NCI-H748 (cell line): Measurements from ENCODE around the gene TM4SF1.
A peak's percentile ranks its signal among the peaks of the same experiment; 100 is the strongest.
"Not testable (repeated sequence)": the region's sequence is repeated elsewhere in the genome, so short reads cannot be mapped to it uniquely, and the experiment has no call there.

Experiments used
- DNase-seq: peaks from one replicate; lab custom pipeline; 2025; ENCODE audit not compliant: unreplicated experiment; lab: John Stamatoyannopoulos, UW

Gene TM4SF1

DNA sequence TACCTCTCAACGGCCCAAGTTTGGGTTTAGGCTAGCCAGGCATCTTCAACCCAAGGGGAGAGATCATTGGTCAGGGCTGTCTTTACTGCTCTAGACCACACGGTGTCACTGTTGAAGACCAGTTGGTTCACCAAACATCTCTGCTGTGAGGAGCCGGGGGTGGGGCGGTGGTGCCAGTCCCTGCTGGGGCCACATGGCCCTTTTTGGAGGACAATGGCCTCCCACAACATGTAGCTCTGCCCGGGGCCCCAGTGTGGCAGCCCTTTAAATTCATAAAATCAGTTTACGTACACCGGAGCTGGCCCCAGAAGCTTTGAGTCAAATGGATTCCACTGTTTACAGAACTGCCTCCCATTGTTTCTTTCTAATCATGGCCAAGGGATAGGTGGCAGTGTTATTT lies 24.9 kb downstream of the TM4SF1 start:
- DNase-seq, result peak; percentile 80

DNA sequence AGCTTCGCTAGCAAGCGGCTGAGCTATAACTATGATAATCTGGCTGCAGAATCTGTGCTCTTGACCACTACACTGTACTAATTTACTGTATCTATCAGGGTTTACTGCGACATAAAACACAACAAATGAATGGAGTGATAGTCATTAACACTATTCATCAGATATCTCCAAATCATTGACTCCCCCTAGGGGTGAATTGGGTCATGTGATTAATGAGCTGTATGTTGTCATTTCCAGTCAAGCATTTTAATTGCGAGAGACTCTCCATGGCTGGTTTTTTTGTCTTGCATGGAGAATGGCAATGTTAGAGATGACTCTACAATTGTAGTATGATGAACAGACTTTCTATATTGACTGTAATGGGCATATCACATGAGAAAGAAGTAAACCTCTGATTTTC lies 33.5 kb downstream of the TM4SF1 start:
- peak; percentile 51 for DNase-seq

DNA sequence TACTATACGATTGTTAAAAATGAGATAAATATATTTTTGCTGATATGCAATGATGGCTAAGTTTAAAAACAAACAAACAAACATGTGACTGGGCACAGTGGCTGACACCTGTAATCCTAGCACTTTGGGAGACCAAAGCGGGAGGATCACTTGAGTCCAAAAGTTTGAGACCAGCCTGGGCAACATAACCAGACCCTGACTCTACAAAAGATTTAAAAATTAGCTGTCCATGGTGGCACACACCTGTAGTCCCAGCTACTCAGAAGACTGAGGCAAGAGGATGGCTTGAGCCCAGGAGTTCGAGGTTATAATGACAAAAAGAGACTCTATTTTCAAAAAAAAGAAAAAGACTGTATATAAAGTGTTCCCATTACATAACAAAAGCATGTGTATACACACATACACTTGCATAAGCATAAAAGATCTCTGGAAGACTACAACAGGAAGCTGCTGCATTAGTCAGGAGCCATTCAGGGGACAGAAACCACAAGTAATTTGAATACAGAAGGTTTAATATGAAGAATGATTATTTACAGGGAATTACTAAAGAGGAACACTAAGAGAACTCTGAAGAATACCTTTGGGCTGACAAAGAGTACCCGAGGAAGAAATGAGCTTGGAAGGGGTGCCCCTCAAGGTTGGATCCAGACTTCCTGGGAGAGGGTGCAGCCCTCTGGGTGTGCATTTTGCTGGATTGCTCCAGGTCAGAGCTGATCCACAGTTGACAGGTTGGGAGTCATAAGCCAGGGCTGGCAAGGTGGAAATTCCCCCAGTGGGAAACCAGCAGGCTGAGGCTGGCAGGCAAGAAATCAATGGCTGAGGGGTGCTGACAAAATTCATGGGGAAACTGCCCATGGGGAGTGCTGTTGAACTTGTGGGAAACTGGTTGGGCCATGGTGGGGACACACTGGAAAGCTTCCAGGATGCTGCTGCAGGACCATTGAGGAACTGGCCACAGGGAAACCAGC lies 34.8 kb downstream of the TM4SF1 start:
- no peak for DNase-seq

DNA sequence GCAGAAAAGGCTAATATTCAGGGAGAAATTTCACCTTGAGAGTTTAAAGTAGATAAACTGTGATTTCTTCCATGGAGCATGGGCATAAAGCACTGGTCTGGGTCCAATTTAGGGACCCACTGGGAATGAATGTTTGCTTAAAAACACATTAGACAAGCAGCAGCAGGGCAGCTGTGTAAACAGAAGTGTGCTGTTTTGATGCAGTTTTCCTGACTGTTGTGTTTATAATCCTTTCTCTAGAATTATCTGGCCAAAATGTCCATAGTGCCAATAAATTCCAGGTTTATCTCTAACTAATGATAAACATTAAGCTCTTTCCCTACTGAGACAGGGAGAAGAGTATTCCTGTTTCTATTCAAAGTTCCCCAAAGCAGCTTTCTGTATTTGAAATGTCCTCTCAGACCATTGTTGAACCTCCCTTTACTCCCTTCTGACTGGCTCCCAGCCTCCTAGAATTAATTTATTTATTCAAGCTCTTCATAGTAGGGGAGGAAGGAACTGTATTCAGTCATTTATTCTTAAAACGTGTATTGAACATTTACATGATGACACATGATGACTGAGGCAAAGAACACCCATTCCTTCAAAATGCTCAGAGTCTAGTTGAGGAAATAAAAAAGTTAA lies 37.0 kb downstream of the TM4SF1 start:
- DNase-seq, result peak; percentile 93

DNA sequence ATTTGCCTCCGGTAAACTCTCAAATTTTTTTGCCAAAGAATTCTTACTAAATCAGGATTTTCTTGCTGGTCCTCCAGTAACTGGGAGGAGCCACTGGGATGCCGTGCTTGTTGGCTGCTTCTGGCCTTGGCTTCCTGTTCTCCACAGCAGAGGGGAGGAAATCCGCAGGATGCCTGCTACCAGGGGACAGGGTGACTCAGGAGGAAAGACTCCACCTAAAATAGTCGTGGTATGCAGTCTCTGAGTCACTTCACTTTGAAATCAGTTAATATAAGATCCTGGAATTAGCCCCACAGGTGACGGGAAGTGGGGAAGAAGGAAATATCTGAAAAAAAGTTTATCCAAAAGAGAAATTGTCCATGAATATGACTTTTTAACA lies 37.5 kb downstream of the TM4SF1 start:
- peak; percentile 78 for DNase-seq

DNA sequence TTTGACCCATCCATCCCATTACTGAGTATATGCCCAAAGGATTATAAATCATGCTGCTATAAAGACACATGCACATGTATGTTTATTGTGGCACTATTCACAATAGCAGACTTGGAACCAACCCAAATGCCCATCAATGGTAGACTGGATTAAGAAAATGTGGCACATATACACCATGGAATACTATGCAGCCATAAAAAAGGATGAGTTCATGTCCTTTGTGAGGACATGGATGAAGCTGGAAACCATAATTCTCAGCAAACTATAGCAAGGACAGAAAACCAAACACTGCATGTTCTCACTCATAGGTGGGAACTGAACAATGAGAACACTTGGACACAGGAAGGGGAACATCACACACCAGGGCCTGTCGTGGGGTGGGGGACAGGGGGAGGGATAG lies 40.0 kb downstream of the TM4SF1 start:
- not testable (repeated sequence) for DNase-seq

DNA sequence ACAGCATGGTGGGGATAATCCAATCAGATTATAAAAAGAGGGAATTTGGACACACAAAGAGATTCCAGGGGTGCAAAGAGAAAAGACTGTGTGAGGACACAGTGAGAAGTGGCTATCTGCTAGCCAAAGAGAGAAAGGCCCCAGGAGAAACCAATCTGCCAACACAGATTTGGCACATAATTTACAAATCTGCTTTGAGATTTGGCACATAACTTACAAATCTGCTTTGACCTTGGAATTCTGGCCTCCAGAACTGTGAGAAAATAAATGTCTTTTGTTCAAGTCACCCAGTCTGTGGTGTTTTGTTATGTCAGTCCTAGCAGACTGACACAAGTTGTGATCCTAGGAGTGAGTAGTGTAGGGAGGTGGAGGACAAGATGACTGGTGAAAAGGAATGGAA lies 40.5 kb downstream of the TM4SF1 start:
- no peak for DNase-seq

DNA sequence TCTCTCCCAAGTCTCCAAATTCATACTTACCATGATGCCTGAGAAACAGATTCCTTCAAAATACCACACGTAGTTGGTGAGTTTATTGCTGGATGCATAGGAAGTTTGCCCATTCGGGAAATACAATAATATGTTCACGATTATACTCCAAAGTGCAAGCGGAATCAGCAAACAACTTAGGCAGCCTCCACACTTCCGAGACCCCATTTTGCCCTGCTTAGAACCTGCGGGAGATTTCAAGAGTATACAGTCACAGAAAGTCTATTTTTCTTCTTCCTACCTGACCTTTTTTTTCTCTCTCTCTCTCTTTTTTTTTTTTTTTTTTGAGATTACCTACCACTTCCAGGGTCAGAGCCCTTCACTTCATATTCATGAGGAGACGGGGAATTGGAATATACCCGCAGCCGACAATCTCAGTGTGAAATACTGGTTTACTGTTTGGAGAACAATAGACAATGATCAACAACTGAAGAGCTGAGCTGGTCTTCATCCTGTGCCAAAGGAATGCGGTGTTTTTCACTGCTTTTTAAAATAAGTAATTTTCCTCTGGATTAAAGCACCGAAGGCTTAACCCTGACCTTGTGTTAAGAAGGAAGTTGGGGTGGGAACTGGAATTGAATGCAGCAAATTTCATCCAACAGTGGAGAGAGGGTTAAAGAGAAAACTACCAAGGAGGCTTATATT lies 44.1 kb downstream of the TM4SF1 start, which contains the start of gene TM4SF18:
Gene TM4SF18 (minus strand): TSS at position 461 of the 684 bp plus-strand sequence. CDS start 254 bp downstream, at position 207.
- no peak for DNase-seq

DNA sequence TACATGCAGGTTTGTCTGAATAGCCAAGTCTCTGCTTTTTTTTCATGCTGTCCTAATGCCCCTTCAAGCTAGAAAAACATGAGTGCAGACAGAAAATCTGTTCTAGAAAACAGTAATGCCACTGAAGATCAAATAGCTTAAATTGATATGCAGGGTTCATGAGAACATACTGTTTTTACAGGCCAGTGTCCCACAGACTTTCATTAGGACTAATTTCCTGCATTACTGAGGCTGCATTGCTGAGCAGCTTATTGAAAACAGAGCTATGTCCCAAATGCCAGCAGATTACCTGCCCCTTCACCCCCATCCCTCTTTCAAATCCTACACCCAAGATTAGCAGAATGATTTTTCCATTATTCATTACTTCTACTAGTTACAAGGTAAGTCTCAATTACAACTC lies 44.7 kb downstream of the TM4SF1 start:
- DNase-seq, result no peak

DNA sequence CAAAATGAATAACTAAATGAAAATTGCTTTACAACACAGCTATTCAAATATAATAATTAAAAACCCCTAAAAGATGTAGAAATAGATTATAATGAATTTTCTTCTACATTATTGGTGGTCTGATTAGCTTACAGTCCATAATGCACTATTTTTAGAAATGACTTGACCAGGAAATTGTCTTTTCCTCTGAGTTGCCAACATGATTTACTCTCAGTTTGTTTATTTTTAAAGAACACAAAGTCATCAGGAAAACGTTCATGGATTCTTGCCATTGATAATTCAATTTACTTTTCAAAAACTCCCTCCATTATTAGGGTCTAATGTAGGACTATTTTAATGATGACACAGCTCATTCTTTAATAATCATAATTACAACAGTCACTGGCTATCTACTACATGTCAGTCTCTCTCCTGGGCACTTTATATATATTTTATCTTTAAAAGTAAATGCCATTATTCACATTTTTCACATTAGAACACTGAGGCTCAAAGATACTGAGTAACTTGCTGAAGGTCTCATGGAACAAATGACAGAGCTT lies 45.2 kb downstream of the TM4SF1 start:
- DNase-seq, result no peak

DNA sequence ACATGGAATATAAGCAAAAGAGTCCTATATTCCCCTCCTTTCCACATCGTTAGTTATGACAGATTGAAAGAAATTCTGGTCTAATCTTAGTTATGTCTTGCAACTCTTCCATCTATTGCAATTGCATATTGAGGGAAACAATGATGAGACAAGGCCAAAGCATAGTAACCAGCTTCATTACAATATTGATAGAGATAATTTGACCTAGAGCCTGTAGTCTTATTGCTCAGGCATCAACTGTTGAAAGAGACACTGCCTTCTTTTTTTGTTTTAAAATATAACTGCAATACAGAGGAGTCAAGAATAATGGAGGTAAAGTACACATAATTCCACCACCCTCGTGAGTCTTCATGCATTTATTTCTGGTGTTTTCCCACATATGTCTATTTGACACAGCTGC lies 46.1 kb downstream of the TM4SF1 start:
- no peak for DNase-seq

DNA sequence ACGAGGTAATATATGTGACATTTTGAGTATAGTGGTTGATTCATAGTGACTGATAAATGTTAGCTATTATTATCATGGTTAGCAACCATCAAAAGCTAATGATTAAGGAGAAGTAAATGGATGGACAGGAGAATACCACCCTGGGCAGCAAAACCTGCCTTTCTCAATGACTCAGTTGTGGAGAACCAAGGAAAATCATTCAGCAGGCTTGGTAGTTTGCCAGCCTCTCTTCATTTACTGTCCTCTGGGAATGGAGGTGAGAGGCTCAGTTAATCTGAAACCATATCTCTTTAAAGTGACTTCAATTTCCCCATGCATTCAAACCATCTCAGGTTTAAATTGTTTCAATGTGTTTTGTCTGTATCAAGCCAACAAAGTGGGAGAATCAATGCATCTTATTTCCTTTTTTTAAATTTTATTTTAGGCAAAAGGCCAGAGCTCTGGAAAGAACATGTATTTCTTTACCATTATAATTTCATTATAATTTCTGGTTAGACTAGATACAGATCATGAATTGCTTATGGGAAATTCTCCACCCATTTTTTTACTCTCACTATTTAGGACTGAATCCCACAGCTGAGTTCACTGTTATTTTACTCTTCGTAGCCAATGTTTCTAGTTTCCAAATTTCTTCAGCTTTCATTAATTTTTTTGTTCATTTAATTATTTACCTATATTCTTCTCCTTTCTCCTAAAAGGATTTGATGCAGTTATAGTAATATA lies 46.7 kb downstream of the TM4SF1 start:
- DNase-seq, result no peak

DNA sequence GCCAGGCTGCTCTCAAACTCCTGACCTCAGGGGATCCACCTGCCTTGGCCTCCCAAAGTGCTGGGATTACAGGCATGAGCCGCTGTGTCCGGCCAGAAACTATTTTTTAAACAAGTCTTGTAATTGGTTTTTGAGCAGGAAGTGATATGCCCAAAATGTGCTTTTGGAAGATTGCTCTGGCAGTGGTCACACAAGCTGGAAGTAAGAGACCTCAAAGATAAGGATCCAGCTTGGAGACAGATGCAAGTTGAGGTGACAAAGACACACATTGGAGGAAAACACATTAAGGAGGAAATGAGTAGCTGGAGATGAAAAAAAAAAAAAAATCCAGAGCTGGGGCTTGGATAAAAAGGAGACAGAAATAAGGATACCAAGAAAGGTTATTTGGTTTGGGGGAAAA lies 50.3 kb downstream of the TM4SF1 start:
- DNase-seq, result no peak

DNA sequence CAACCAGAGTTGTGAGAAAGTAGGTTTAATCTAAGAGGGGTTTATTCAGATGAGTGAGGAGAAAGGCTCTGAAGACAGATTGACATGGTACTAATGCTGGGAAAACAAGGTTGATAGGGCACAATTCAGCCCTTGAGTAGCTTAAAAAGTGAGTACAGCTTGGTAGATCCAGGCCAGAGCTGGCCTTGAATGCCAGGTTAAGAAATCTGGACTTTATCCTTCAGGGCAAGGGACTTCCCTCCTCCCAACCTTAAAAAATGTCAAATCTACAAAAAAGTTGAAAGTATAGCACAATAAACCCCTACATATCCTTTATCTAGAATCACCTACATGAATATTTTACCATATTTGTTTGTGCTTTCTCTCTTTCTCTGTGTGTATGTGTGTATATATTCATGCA lies 51.9 kb downstream of the TM4SF1 start:
- no peak for DNase-seq

DNA sequence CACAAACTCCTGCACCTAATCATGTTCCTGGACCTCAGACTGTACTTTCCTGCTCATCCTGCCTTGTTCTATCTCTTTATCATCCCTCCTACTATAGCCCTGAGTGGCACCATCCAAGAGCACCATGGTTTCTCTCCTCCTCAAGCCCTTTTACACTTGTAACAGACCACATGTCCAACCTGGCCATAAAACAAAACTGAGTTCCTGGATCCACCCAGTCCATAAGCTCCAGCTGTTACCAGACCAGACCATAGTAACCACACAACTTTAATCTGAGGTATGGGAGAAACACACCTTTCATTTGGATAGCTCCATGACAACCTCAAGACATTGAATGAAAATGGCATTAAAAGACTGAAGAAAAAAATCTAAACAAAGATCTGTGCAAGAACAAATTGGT lies 53.1 kb downstream of the TM4SF1 start:
- no peak for DNase-seq

DNA sequence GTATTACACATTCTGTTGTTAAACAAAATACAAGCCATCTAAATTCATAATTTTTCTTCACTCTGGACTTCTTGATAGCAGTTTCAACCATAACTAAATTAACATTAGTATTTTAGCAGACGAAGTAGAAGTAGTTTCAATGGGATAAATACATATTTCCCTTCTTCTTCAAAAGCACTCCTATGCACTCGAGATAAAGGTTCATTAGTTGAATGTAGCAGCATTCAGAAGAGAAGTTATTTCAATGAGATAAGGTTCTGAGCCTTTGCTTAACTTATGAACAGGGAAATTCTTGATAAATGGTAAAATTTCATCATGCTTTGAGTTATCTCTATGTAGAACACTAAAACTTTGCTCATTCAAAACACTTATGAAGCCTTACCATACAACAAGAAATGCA lies 55.8 kb downstream of the TM4SF1 start:
- no peak for DNase-seq

DNA sequence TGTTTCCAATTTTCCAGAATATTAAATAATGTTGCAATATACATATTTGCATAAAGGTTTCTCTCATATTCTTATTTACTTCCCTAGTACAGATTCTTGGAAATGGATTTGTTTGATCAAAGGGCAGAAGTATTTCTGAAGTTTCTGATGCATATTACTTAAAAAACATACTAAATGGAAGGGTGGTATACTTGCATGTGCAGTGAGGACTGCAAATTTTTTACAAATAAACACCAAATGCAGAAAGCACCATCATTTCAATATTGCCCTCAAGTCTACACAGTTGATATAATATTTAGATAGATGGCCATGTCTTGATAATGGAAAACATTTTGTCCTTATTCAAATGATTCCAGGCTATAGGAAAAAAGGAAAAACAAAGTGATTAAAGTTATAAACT lies 56.3 kb downstream of the TM4SF1 start:
- no peak for DNase-seq

DNA sequence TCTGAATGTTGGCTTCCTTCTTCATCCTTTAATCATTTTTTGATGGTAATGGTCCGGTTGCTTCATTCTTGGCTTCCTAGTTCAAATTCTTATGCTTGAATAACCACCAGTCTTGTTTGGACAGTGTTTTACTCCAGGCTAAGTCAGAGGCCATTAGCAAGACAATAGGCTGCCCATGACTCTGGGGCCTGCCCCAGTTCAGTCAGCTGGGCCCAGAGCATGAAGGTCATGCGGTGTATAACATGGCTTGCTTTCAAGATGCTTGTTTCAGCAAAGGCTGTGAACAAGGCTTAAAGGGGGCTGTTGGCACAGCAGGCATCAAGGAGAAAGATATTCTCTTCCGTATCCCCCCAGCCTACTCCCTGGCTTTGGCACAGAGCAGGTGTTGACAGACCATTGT lies 57.7 kb downstream of the TM4SF1 start:
- DNase-seq, result no peak
